Measurements from ENCODE around the gene LPP. TPM values are rescaled to one million over a fixed set of nuclear protein-coding genes. Genes with fewer than 3 reads are reported as not detected.

Gene LPP
- total RNA-seq, 1 donor, result 77.4 TPM

- H3K36me3 ChIP-seq (ENCODE audit: insufficient read depth, low read length), result no peaks in the 10 kb centered on the region
- peaks cover 2% of the 10 kb centered on the region for H4K20me1 ChIP-seq (ENCODE audit: insufficient read depth, low read length)
- H3K4me3 ChIP-seq (ENCODE audit: insufficient read depth, low read length), result no peak overlapping the region
- no peak for DNase-seq (ENCODE audit: insufficient read length, low spot score, missing footprints)
- TF ChIP-seq CTCF (IDR thresholded peaks at IDR 0.05; ENCODE audit: extremely low read depth, low read depth, low read length), result no peak
- no peak overlapping the region for H3K4me2 ChIP-seq (ENCODE audit: insufficient read depth, low read length)
- no peak overlapping the region for H2AFZ ChIP-seq (ENCODE audit: low read length)
- H3K27ac ChIP-seq (ENCODE audit: low read depth, low read length), result no peak overlapping the region
- peaks cover 10% of the 10 kb centered on the region for H3K4me1 ChIP-seq (ENCODE audit: insufficient read depth, low read length)
- H3K79me2 ChIP-seq (ENCODE audit: insufficient read depth, low read length), result peaks cover 7% of the 10 kb centered on the region
- no peaks in the 10 kb centered on the region for H3K9me3 ChIP-seq (ENCODE audit: low read depth, low read length)
- no peaks in the 10 kb centered on the region for H3K27me3 ChIP-seq (ENCODE audit: insufficient read depth, low read length)
Observed at GRCh38 chr3:188775412-188775811, 621.5 kb downstream of the LPP start.

GRCh38 chr3:188776447-188776846, 622.5 kb downstream of the LPP start:
- no peak overlapping the region for H2AFZ ChIP-seq (ENCODE audit: low read length)
- no peak for TF ChIP-seq CTCF (IDR thresholded peaks at IDR 0.05; ENCODE audit: extremely low read depth, low read depth, low read length)
- no peaks in the 10 kb centered on the region for H3K27me3 ChIP-seq (ENCODE audit: insufficient read depth, low read length)
- no peak for DNase-seq (ENCODE audit: insufficient read length, low spot score, missing footprints)
- peaks cover 7% of the 10 kb centered on the region for H3K79me2 ChIP-seq (ENCODE audit: insufficient read depth, low read length)
- H3K4me3 ChIP-seq (ENCODE audit: insufficient read depth, low read length), result no peak overlapping the region
- H3K27ac ChIP-seq (ENCODE audit: low read depth, low read length), result no peak overlapping the region
- peaks cover 2% of the 10 kb centered on the region for H4K20me1 ChIP-seq (ENCODE audit: insufficient read depth, low read length)
- H3K9me3 ChIP-seq (ENCODE audit: low read depth, low read length), result no peaks in the 10 kb centered on the region
- H3K4me1 ChIP-seq (ENCODE audit: insufficient read depth, low read length), result peaks cover 10% of the 10 kb centered on the region
- H3K36me3 ChIP-seq (ENCODE audit: insufficient read depth, low read length), result no peaks in the 10 kb centered on the region
- no peak overlapping the region for H3K4me2 ChIP-seq (ENCODE audit: insufficient read depth, low read length)

- Histone ChIP-seq H3K9me3 (ENCODE audit: low read depth, low read length) (no peaks in the 10 kb centered on the region), H2AFZ (ENCODE audit: low read length) (no peak overlapping the region), H3K27ac (ENCODE audit: low read depth, low read length) (no peak overlapping the region), H3K36me3 (ENCODE audit: insufficient read depth, low read length) (no peaks in the 10 kb centered on the region), H4K20me1 (ENCODE audit: insufficient read depth, low read length) (peaks cover 2% of the 10 kb centered on the region), H3K4me3 (ENCODE audit: insufficient read depth, low read length) (no peak overlapping the region), H3K4me1 (ENCODE audit: insufficient read depth, low read length) (peaks cover 4% of the 10 kb centered on the region), H3K4me2 (ENCODE audit: insufficient read depth, low read length) (no peak overlapping the region), H3K27me3 (ENCODE audit: insufficient read depth, low read length) (no peaks in the 10 kb centered on the region), H3K79me2 (ENCODE audit: insufficient read depth, low read length) (peaks cover 7% of the 10 kb centered on the region)
- DNase-seq (ENCODE audit: insufficient read length, low spot score, missing footprints), result no peak
- no peak for TF ChIP-seq CTCF (IDR thresholded peaks at IDR 0.05; ENCODE audit: extremely low read depth, low read depth, low read length)
Observed at GRCh38 chr3:188778091-188778852, 624.3 kb downstream of the LPP start.

- Histone ChIP-seq H3K36me3 (ENCODE audit: insufficient read depth, low read length) (no peaks in the 10 kb centered on the region), H4K20me1 (ENCODE audit: insufficient read depth, low read length) (peaks cover 2% of the 10 kb centered on the region), H3K4me2 (ENCODE audit: insufficient read depth, low read length) (no peak overlapping the region), H3K27me3 (ENCODE audit: insufficient read depth, low read length) (no peaks in the 10 kb centered on the region), H3K27ac (ENCODE audit: low read depth, low read length) (no peak overlapping the region), H3K9me3 (ENCODE audit: low read depth, low read length) (no peaks in the 10 kb centered on the region), H3K79me2 (ENCODE audit: insufficient read depth, low read length) (peaks cover 7% of the 10 kb centered on the region), H3K4me1 (ENCODE audit: insufficient read depth, low read length) (peaks cover 4% of the 10 kb centered on the region), H2AFZ (ENCODE audit: low read length) (no peak overlapping the region), H3K4me3 (ENCODE audit: insufficient read depth, low read length) (no peak overlapping the region)
- DNase-seq (ENCODE audit: insufficient read length, low spot score, missing footprints), result no peak
- no peak for TF ChIP-seq CTCF (IDR thresholded peaks at IDR 0.05; ENCODE audit: extremely low read depth, low read depth, low read length)
Observed at GRCh38 chr3:188779281-188779980, 625.5 kb downstream of the LPP start.
